Osteoblast (primary cell): ENCODE measurements around the gene NOS3. TPM values are rescaled to one million over a fixed set of nuclear protein-coding genes. Genes with fewer than 3 reads are reported as not detected.
A peak's percentile ranks its signal among the peaks of the same experiment; 100 is the strongest.

Source experiments
- DNase-seq: peaks from one replicate; pipeline ENCODE4 v3.0.0; 2011; ENCODE audit warnings: low spot score, mixed read lengths; ENCODE audit not compliant: insufficient read length; ENCODE audit errors: missing footprints
- H2AFZ ChIP-seq: 2 replicates; pipeline ENCODE4 v1.6.0; 2011; ENCODE audit warnings: mild to moderate bottlenecking, low read length
- H3K27ac ChIP-seq: 2 replicates; pipeline ENCODE4 v1.5.1; 2011; ENCODE audit warnings: mild to moderate bottlenecking, low read depth, low read length, moderate library complexity
- H3K27me3 ChIP-seq: 2 replicates; pipeline ENCODE4 v1.6.0; 2012; ENCODE audit warnings: mild to moderate bottlenecking, control low read depth, inconsistent platforms, low read length, moderate library complexity; ENCODE audit not compliant: insufficient read depth
- H3K36me3 ChIP-seq: 2 replicates; pipeline ENCODE4 v1.5.1; 2011; ENCODE audit warnings: mild to moderate bottlenecking, low read length, control low read depth, moderate library complexity; ENCODE audit not compliant: insufficient read depth
- H3K4me1 ChIP-seq: 2 replicates; pipeline ENCODE4 v1.5.1; 2011; ENCODE audit warnings: mild to moderate bottlenecking, low read length, control low read depth, moderate library complexity; ENCODE audit not compliant: insufficient read depth
- H3K4me2 ChIP-seq: 2 replicates; pipeline ENCODE4 v1.6.0; 2011; ENCODE audit warnings: mild to moderate bottlenecking, low read length; ENCODE audit not compliant: insufficient read depth
- H3K4me3 ChIP-seq: fragments of 200-600 bp; sonication (generic); 3 replicates; pipeline ENCODE4 v1.5.1; 2012; ENCODE audit warnings: mild to moderate bottlenecking, low read length, inconsistent platforms; ENCODE audit not compliant: insufficient read depth
- H3K79me2 ChIP-seq: 2 replicates; pipeline ENCODE4 v1.6.0; 2012; ENCODE audit warnings: mild to moderate bottlenecking, low read length, control low read depth, inconsistent platforms; ENCODE audit not compliant: insufficient read depth
- H3K9me3 ChIP-seq: 2 replicates; pipeline ENCODE4 v1.5.1; 2011; ENCODE audit warnings: low read depth, low read length, control low read depth
- H4K20me1 ChIP-seq: 2 replicates; pipeline ENCODE4 v1.6.0; 2012; ENCODE audit warnings: mild to moderate bottlenecking, low read length, control low read depth; ENCODE audit not compliant: insufficient read depth
- CTCF ChIP-seq: IDR thresholded peaks from 2 replicates; pipeline ENCODE4 v1.5.1; 2011; ENCODE audit warnings: mild to moderate bottlenecking, low read depth, low read length, moderate library complexity; ENCODE audit errors: extremely low read depth
- total RNA-seq: library from RNA; depleted of rRNA; stranded (reverse); fragments of >200 nt; gene quantifications from 2 replicates; pipeline ENCODE4 v1.2.3, GENCODE V29; 2012

NOS3 gene
- total RNA-seq, 1 donor, result not detected

- no peak overlapping the region for H3K4me2 ChIP-seq
- H3K4me3 ChIP-seq, result no peak overlapping the region
- no peaks in the 10 kb centered on the region for H3K4me1 ChIP-seq
- H3K79me2 ChIP-seq, result no peaks in the 10 kb centered on the region
- H3K27ac ChIP-seq, result no peak overlapping the region
- no peak for DNase-seq
- H4K20me1 ChIP-seq, result no peaks in the 10 kb centered on the region
- H3K9me3 ChIP-seq, result no peaks in the 10 kb centered on the region
- no peak overlapping the region for H2AFZ ChIP-seq
- no peaks in the 10 kb centered on the region for H3K36me3 ChIP-seq
- TF ChIP-seq CTCF, result no peak
- H3K27me3 ChIP-seq, result no peaks in the 10 kb centered on the region
These were observed 35.1 kb upstream of the NOS3 start for GRCh38 chr7:150955519-150956394.

GRCh38 chr7:150956395-150957132 lies 34.3 kb upstream of the NOS3 start:
- Histone ChIP-seq H3K27ac (no peak overlapping the region), H3K9me3 (no peaks in the 10 kb centered on the region), H2AFZ (no peak overlapping the region), H3K27me3 (no peaks in the 10 kb centered on the region), H3K4me2 (no peak overlapping the region), H3K4me1 (no peaks in the 10 kb centered on the region), H3K79me2 (no peaks in the 10 kb centered on the region), H3K36me3 (no peaks in the 10 kb centered on the region), H4K20me1 (no peaks in the 10 kb centered on the region), H3K4me3 (no peak overlapping the region)
- DNase-seq, result peak; percentile 89
- no peak for TF ChIP-seq CTCF

GRCh38 chr7:150957133-150958020 lies 33.4 kb upstream of the NOS3 start:
- Histone ChIP-seq H3K4me2 (no peak overlapping the region), H3K4me1 (no peaks in the 10 kb centered on the region), H4K20me1 (no peaks in the 10 kb centered on the region), H2AFZ (no peak overlapping the region), H3K36me3 (no peaks in the 10 kb centered on the region), H3K79me2 (no peaks in the 10 kb centered on the region), H3K27ac (no peak overlapping the region), H3K9me3 (no peaks in the 10 kb centered on the region), H3K4me3 (no peak overlapping the region), H3K27me3 (no peaks in the 10 kb centered on the region)
- no peak for TF ChIP-seq CTCF
- no peak for DNase-seq
